DND-41 (cell line): ENCODE data around the gene XRCC5.

Experiments used
- ATAC-seq: fragments of 200-7000 bp; cut with Tn5 transposase; 3 replicates; pipeline ENCODE4 v1.9.1; 2021; ENCODE audit warnings: low read depth; ENCODE audit not compliant: insufficient read depth
- DNase-seq: peaks from one replicate; pipeline ENCODE4 v3.0.0-alpha.2; 2020
- H2AFZ ChIP-seq: 2 replicates; pipeline ENCODE4 v1.6.0; 2012; ENCODE audit warnings: low read depth, low read length
- H3K27ac ChIP-seq: 2 replicates; pipeline ENCODE4 v1.5.1; 2012; ENCODE audit warnings: low read length, inconsistent platforms
- H3K27me3 ChIP-seq: fragments of 200-600 bp; sonication (generic); 2 replicates; pipeline ENCODE4 v1.6.0; 2012; ENCODE audit warnings: low read length, mild to moderate bottlenecking, inconsistent platforms; ENCODE audit not compliant: insufficient read depth, poor library complexity
- H3K36me3 ChIP-seq: 2 replicates; pipeline ENCODE4 v1.5.1; 2012; ENCODE audit warnings: low read length, inconsistent platforms; ENCODE audit not compliant: insufficient read depth
- H3K4me1 ChIP-seq: 2 replicates; pipeline ENCODE4 v1.5.1; 2012; ENCODE audit warnings: mild to moderate bottlenecking, low read length; ENCODE audit not compliant: insufficient read depth
- H3K4me2 ChIP-seq: 2 replicates; pipeline ENCODE4 v1.6.0; 2012; ENCODE audit warnings: mild to moderate bottlenecking, moderate library complexity, low read length, inconsistent platforms; ENCODE audit not compliant: insufficient read depth
- H3K4me3 ChIP-seq, 2 experiments: fragments of 200-600 bp in 1 of 2; shearing (Covaris generic) in 1 of 2; 2 replicates each; pipeline ENCODE4 v1.5.1; 2012 to 2016; ENCODE audit warnings: inconsistent platforms in 2 of 2, low read length in 2 of 2, mild to moderate bottlenecking in 2 of 2, low read depth in 1 of 2, moderate library complexity in 1 of 2
- H3K79me2 ChIP-seq: 2 replicates; pipeline ENCODE4 v1.6.0; 2012; ENCODE audit warnings: low read length, inconsistent platforms; ENCODE audit not compliant: insufficient read depth
- H3K9ac ChIP-seq: 2 replicates; pipeline ENCODE4 v1.6.0; 2012; ENCODE audit warnings: low read depth, mild to moderate bottlenecking, inconsistent platforms, low read length, moderate library complexity
- H3K9me3 ChIP-seq: 2 replicates; pipeline ENCODE4 v1.5.1; 2012; ENCODE audit warnings: low read length, moderate library complexity, mild to moderate bottlenecking, inconsistent platforms; ENCODE audit not compliant: insufficient read depth, severe bottlenecking
- H4K20me1 ChIP-seq: 2 replicates; pipeline ENCODE4 v1.6.0; 2012; ENCODE audit warnings: low read length; ENCODE audit not compliant: insufficient read depth
- EZH2 ChIP-seq: IDR thresholded peaks from 3 replicates; pipeline ENCODE4 v1.6.1; 2012; ENCODE audit warnings: borderline replicate concordance, low read depth, mild to moderate bottlenecking, moderate library complexity, low read length, inconsistent platforms; ENCODE audit not compliant: severe bottlenecking
- TF ChIP-seq, protein P1 (sequence below): IDR thresholded peaks from 2 replicates; pipeline ENCODE4 v1.5.1; 2012; ENCODE audit warnings: borderline replicate concordance, low read length, moderate library complexity, mild to moderate bottlenecking; ENCODE audit not compliant: poor library complexity, severe bottlenecking; ENCODE audit errors: extremely low read depth

XRCC5 gene

DNA sequence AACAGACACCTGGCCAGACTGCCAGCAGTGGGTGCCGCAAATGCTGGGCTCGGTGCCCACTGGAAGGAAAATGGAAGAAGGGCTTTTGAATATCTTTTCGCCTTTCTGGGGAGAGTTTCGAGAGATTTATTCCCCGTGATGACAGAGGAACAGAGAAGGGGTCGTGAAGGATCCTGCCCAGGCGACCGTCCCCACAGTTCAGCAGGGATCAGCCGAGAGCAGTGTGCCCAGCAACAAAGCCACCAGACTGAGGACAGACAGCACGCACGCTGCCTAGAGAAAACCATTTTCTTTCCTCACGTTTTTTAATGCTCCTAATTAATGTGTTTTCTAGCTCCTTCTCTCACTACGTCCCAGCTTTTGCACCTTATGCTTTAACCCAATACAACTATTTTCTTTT is 47.7 kb downstream of the XRCC5 start:
- Histone ChIP-seq H3K4me1 (no peaks in the 10 kb centered on the region), H3K4me2 (no peak overlapping the region), H2AFZ (no peak overlapping the region), H3K9ac (no peak overlapping the region), H4K20me1 (peaks cover 17% of the 10 kb centered on the region; the same call in 1 of the 2 replicates), H3K27ac (no peak overlapping the region), H3K36me3 (peaks cover 98% of the 10 kb centered on the region), H3K27me3 (no peaks in the 10 kb centered on the region), H3K9me3 (no peaks in the 10 kb centered on the region), H3K4me3 (no peak overlapping the region), H3K79me2 (peaks cover 49% of the 10 kb centered on the region)
- DNase-seq = no peak
- ATAC-seq = no peak
- no peak for TF ChIP-seq EZH2
- TF ChIP-seq, protein P1, sequence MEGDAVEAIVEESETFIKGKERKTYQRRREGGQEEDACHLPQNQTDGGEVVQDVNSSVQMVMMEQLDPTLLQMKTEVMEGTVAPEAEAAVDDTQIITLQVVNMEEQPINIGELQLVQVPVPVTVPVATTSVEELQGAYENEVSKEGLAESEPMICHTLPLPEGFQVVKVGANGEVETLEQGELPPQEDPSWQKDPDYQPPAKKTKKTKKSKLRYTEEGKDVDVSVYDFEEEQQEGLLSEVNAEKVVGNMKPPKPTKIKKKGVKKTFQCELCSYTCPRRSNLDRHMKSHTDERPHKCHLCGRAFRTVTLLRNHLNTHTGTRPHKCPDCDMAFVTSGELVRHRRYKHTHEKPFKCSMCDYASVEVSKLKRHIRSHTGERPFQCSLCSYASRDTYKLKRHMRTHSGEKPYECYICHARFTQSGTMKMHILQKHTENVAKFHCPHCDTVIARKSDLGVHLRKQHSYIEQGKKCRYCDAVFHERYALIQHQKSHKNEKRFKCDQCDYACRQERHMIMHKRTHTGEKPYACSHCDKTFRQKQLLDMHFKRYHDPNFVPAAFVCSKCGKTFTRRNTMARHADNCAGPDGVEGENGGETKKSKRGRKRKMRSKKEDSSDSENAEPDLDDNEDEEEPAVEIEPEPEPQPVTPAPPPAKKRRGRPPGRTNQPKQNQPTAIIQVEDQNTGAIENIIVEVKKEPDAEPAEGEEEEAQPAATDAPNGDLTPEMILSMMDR = no peak

DNA sequence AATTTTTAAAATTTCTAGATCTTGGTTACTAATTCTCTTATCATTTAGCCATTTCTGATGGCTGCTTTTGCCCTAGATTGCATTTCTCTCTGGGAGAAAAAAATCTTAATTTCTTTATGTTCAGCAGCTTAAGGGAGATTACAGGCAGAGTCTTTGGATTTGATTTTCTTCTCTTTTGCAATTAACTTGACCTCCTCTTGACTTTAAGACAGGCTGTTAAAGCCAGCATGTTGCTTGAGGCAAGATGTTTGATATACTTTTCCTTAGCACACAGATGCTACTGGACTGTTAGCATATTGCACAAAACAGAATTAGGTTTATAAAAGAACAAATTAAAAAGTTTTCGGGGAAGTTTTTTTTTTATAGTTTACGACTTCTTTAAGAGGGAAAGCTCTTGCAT is 50.0 kb downstream of the XRCC5 start:
- no peaks in the 10 kb centered on the region for H3K9me3 ChIP-seq
- H3K79me2 ChIP-seq = peaks cover 36% of the 10 kb centered on the region
- H3K36me3 ChIP-seq = peaks cover 98% of the 10 kb centered on the region
- no peak for TF ChIP-seq EZH2
- TF ChIP-seq, protein P1 = no peak
- H4K20me1 ChIP-seq = peaks cover 9% of the 10 kb centered on the region; the same call in 1 of the 2 replicates
- H3K4me3 ChIP-seq = no peak overlapping the region
- ATAC-seq (no peak), DNase-seq (no peak)
- H3K4me1 ChIP-seq = no peaks in the 10 kb centered on the region
- no peak overlapping the region for H3K9ac ChIP-seq
- no peak overlapping the region for H3K27ac ChIP-seq
- no peaks in the 10 kb centered on the region for H3K27me3 ChIP-seq
- H3K4me2 ChIP-seq = no peak overlapping the region
- H2AFZ ChIP-seq = no peak overlapping the region

DNA sequence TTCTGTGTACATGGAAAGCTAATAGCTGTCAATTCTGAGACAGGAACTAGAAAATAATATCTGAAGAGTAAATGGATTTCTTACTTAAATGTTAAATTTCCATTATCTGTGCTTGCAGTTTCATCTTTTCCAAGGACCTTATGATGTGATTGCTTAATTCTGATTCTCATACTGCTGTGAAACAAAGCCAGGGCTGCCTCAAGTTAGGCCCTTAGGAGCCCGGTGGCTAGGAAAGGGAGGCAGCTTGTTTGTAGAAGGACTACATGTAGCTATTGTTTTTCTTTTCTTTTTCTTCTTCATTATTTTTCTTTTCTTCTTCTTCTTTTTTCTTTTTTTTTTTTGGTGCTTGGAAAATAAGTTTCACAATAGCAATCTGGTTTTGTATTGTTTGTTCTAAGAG is 50.5 kb downstream of the XRCC5 start:
- H3K79me2 ChIP-seq = peaks cover 31% of the 10 kb centered on the region
- H3K9ac ChIP-seq = no peak overlapping the region
- no peak overlapping the region for H3K4me3 ChIP-seq
- no peaks in the 10 kb centered on the region for H3K27me3 ChIP-seq
- H3K27ac ChIP-seq = no peak overlapping the region
- H2AFZ ChIP-seq = no peak overlapping the region
- H3K4me1 ChIP-seq = no peaks in the 10 kb centered on the region
- ATAC-seq = no peak
- peaks cover 9% of the 10 kb centered on the region; the same call in 1 of the 2 replicates for H4K20me1 ChIP-seq
- TF ChIP-seq EZH2 = no peak
- no peak for DNase-seq
- no peaks in the 10 kb centered on the region for H3K9me3 ChIP-seq
- H3K36me3 ChIP-seq = peaks cover 98% of the 10 kb centered on the region
- H3K4me2 ChIP-seq = no peak overlapping the region

DNA sequence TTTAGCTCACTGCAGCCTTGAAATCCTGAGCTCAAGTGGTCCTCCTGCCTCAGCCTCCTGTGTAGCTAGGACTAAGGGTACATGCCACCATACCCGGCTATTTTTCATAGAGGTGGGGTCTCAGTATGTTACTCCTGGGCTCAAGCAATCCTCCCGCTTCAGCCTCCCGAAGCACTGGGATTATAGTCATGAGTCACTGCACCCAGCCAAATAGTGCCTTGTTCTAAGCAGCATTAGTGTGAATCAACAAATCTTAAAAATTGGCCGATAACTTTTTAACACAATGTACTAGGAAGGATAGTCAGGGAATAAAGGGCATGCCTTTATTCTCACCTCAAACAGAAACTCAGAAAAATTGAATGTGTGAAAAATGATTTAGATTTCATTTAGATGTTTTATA is 51.6 kb downstream of the XRCC5 start:
- Histone ChIP-seq H2AFZ (no peak overlapping the region), H3K79me2 (peaks cover 32% of the 10 kb centered on the region), H3K9me3 (no peaks in the 10 kb centered on the region), H4K20me1 (peaks cover 10% of the 10 kb centered on the region; the same call in 1 of the 2 replicates), H3K36me3 (peaks cover 99% of the 10 kb centered on the region), H3K9ac (no peak overlapping the region), H3K4me1 (no peaks in the 10 kb centered on the region), H3K27me3 (no peaks in the 10 kb centered on the region), H3K27ac (no peak overlapping the region), H3K4me2 (no peak overlapping the region), H3K4me3 (no peak overlapping the region)
- TF ChIP-seq EZH2 = no peak
- TF ChIP-seq, protein P1 = no peak
- no peak for ATAC-seq
- DNase-seq = no peak
